Loucy (cell line): Measurements from ENCODE around the gene MRPS26.
"Not testable (repeated sequence)": the region's sequence is repeated elsewhere in the genome, so short reads cannot be mapped to it uniquely, and the experiment has no call there.

Experiments
- H2AFZ ChIP-seq: fragments of 200-600 bp; sonication (generic); 2 replicates; pipeline ENCODE4 v1.6.0; 2016; ENCODE audit warnings: antibody characterized with exemption, mild to moderate bottlenecking, low read length, moderate library complexity
- H3F3A ChIP-seq: fragments of 200-600 bp; 2 replicates; pipeline ENCODE4 v1.6.0; 2016; ENCODE audit warnings: antibody characterized with exemption, low read depth, mild to moderate bottlenecking
- H3K27me3 ChIP-seq: fragments of 200-600 bp; sonication (generic); 2 replicates; pipeline ENCODE4 v1.6.1; 2014; ENCODE audit warnings: low read length, mild to moderate bottlenecking; ENCODE audit not compliant: insufficient read depth, poor library complexity, severe bottlenecking
- H3K36me3 ChIP-seq: fragments of 200-600 bp; sonication (generic); 2 replicates; pipeline ENCODE4 v1.6.1; 2016; ENCODE audit warnings: low read length; ENCODE audit not compliant: insufficient read depth
- H3K4me1 ChIP-seq: fragments of 200-600 bp; sonication (generic); 2 replicates; pipeline ENCODE4 v1.5.1; 2014; ENCODE audit warnings: low read length, mild to moderate bottlenecking; ENCODE audit not compliant: insufficient read depth, poor library complexity, severe bottlenecking
- H3K4me2 ChIP-seq: fragments of 200-600 bp; sonication (generic); 2 replicates; pipeline ENCODE4 v1.6.0; 2014; ENCODE audit warnings: antibody characterized with exemption, low read length, low read depth, mild to moderate bottlenecking; ENCODE audit not compliant: poor library complexity, severe bottlenecking
- H3K4me3 ChIP-seq: fragments of 200-600 bp; sonication (generic); 2 replicates; pipeline ENCODE4 v1.5.1; 2014; ENCODE audit warnings: low read length, mild to moderate bottlenecking, mixed read lengths; ENCODE audit not compliant: poor library complexity, severe bottlenecking
- H3K79me2 ChIP-seq: fragments of 200-600 bp; sonication (generic); 2 replicates; pipeline ENCODE4 v1.6.1; 2014; ENCODE audit warnings: low read length; ENCODE audit not compliant: insufficient read depth
- H3K9ac ChIP-seq: fragments of 200-600 bp; sonication (generic); 2 replicates; pipeline ENCODE4 v1.6.0; 2014; ENCODE audit warnings: mild to moderate bottlenecking, low read depth, low read length, moderate library complexity; ENCODE audit not compliant: poor library complexity, severe bottlenecking
- H3K9me2 ChIP-seq: fragments of 200-600 bp; sonication (generic); replicated peaks from 2 replicates; pipeline ENCODE4 v1.6.1; 2016; ENCODE audit warnings: low read depth, low read length, mixed read lengths
- H3K9me3 ChIP-seq: fragments of 200-600 bp; sonication (generic); 2 replicates; pipeline ENCODE4 v1.6.1; 2014; ENCODE audit warnings: mild to moderate bottlenecking, antibody characterized with exemption, low read length, low read depth; ENCODE audit not compliant: insufficient read depth
- H4K20me1 ChIP-seq: fragments of 200-600 bp; sonication (generic); 2 replicates; pipeline ENCODE4 v1.6.0; 2014; ENCODE audit warnings: antibody characterized with exemption, low read length, mild to moderate bottlenecking; ENCODE audit not compliant: insufficient read depth, poor library complexity, severe bottlenecking
- CTCF ChIP-seq: fragments of 200-600 bp; sonication (generic); conservative IDR thresholded peaks from 2 replicates; pipeline ENCODE4 v1.5.1; 2014; ENCODE audit warnings: mild to moderate bottlenecking, antibody characterized with exemption, low read length
- EZH2phosphoT487 ChIP-seq: fragments of 200-600 bp; IDR thresholded peaks from 2 replicates; pipeline ENCODE4 v1.6.1; 2018; ENCODE audit warnings: antibody characterized with exemption, mild to moderate bottlenecking, moderate library complexity, borderline replicate concordance

MRPS26 gene

GRCh38 chr20:3059489-3059888 lies 13.6 kb downstream of the MRPS26 start:
- no peaks in the 10 kb centered on the region for H3K36me3 ChIP-seq
- no peak overlapping the region for H2AFZ ChIP-seq
- peaks cover 6% of the 10 kb centered on the region; the same call in 1 of the 2 replicates for H3K79me2 ChIP-seq
- H3F3A ChIP-seq = no peaks in the 10 kb centered on the region
- no peak overlapping the region for H3K4me2 ChIP-seq
- H3K4me1 ChIP-seq = no peaks in the 10 kb centered on the region
- no peaks in the 10 kb centered on the region for H3K9me3 ChIP-seq
- no peaks in the 10 kb centered on the region for H3K27me3 ChIP-seq
- no peak for TF ChIP-seq CTCF
- H3K9ac ChIP-seq = no peak overlapping the region
- H3K9me2 ChIP-seq = no peaks in the 10 kb centered on the region
- H4K20me1 ChIP-seq = no peaks in the 10 kb centered on the region
- H3K4me3 ChIP-seq = no peak overlapping the region

DNA sequence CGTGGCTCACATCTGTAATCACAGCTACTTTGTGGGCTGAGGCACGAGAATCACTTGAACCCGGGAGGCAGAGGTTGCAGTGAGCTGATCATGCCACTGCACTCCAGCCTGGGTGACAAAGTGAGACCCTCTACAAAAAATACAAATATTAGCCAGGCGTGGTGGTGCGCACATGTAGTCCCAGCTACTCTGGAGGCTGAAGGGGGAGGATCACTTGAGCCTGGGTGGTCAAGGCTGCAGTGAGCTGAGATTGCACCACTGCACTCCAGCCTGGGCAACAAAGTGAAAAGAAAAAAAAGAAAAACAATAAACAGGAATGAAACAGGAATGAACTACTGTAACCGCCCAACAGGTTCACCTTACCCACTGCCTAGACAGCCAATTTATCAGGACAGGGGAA lies 18.3 kb downstream of the MRPS26 start:
- H3K9me2 ChIP-seq, H3K4me2 ChIP-seq, H2AFZ ChIP-seq, H3K4me1 ChIP-seq, H3K9me3 ChIP-seq, H3K4me3 ChIP-seq, H3F3A ChIP-seq, H3K79me2 ChIP-seq, H3K27me3 ChIP-seq, H3K36me3 ChIP-seq, H4K20me1 ChIP-seq, H3K9ac ChIP-seq: not testable (repeated sequence)

GRCh38 chr20:3067139-3068014 lies 21.5 kb downstream of the MRPS26 start:
- H3K9me3 ChIP-seq = no peaks in the 10 kb centered on the region
- H2AFZ ChIP-seq = no peak overlapping the region
- H3K4me3 ChIP-seq = no peak overlapping the region
- H3K36me3 ChIP-seq = no peaks in the 10 kb centered on the region
- peaks cover 16% of the 10 kb centered on the region; the same call in 1 of the 2 replicates for H3K79me2 ChIP-seq
- H3K4me2 ChIP-seq = no peak overlapping the region
- no peak for TF ChIP-seq EZH2phosphoT487
- H3F3A ChIP-seq = no peaks in the 10 kb centered on the region
- peaks cover 10% of the 10 kb centered on the region for H3K4me1 ChIP-seq
- no peaks in the 10 kb centered on the region for H3K27me3 ChIP-seq
- H4K20me1 ChIP-seq = peaks cover 8% of the 10 kb centered on the region
- no peak overlapping the region for H3K9ac ChIP-seq
- no peaks in the 10 kb centered on the region for H3K9me2 ChIP-seq

DNA sequence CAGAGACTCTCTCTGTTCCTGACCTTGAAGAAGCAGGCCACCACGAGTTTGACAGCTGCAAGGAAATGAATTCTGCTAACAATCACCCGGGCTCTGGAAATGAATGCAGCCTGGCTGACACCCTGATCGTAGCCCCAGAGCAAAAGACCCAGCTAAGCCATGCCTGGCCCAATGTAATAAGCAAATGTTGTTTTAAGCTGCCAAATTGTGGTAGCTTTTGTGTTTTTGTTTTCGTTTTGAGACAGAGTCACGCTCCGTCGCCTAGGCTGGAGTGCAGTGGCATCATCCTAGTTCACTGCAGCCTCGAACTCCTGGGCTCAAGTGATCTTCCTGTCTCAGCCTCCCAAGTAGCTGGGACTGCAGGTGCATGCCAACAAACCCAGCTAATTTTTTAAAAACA lies 22.2 kb downstream of the MRPS26 start:
- Histone ChIP-seq H3K9me3 (no peaks in the 10 kb centered on the region), H3K9me2 (no peaks in the 10 kb centered on the region), H3K4me2 (no peak overlapping the region), H3K4me3 (no peak overlapping the region), H3K9ac (no peak overlapping the region), H3K79me2 (peaks cover 16% of the 10 kb centered on the region; the same call in 1 of the 2 replicates), H2AFZ (no peak overlapping the region), H3K27me3 (no peaks in the 10 kb centered on the region), H3K4me1 (peaks cover 17% of the 10 kb centered on the region), H4K20me1 (peaks cover 8% of the 10 kb centered on the region), H3K36me3 (no peaks in the 10 kb centered on the region), H3F3A (no peaks in the 10 kb centered on the region)
- no peak for TF ChIP-seq CTCF
- TF ChIP-seq EZH2phosphoT487 = no peak
